Activated CD4-positive, alpha-beta T cell treated with anti-CD3 and anti-CD28 coated beads, Interleukin-2, amount 50 U/mL, for 48 hours (primary cell): ENCODE data around the gene SHISAL1.

Source experiments
- DNase-seq, 2 experiments: peaks; one replicate each; pipeline ENCODE4 v3.0.0-alpha.2; 2020

SHISAL1 gene

DNA sequence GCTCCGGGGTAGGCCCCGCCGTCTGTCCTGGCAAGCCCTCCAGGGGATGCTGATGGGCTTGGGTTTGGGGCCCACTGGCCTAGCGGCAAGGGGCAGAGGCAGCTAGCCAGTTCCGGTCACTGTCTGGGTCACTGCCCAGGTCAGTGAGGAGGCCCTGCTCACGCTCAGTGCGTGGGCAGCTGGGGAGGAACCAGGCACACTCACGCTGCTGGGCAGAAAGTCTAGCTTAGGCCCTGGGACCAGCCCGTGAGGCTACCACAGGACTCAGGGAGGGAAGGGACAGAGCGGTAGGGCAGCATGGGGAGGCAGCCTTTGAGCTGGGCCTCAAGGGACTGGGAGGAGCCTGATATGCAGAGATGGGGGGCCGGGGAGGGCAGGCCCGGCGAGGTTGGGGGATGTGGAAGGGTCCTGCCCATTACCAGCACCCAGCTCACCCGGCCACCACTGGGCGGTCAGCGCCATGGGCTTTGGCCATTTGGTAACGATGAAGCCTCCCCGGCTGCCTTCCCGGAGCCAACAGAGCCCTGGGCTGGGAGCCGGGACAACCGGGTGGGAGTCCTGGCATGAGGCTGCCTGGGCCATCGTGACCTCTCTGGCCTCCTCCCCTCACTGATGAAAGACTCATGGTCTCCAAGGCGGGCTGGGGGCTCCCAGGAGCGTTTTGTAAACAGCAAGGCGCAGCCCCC is 14.2 kb downstream of the SHISAL1 start:
- no peak for DNase-seq

DNA sequence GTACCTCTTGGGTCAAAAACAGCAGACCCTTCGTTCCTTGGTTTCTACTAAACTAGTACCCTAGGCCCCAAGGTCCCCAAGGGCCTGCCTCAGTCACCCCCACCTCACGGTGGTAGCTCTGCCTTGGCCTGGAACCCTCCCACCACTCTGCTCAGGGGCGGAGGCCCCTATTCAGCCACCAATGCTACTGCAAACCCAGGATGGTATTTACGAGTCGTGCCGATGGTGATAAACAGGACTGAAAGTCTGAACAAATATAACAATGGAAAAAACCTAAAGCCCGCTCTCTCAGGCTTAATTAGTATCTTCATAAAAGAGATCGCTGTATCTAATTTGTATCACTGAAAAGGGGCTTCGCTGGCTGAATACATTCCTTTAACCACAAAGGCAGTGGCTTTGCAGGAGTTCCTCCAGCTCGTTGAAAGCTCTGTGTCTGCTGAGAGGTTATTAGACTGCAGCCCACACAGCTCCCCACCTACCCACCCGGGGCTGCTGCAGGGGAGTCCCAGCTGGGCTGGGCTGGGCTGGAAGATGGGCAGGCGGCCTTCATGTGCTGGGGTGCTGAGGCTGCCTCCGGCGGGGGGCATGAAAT is 15.2 kb downstream of the SHISAL1 start:
- DNase-seq, result no peak

DNA sequence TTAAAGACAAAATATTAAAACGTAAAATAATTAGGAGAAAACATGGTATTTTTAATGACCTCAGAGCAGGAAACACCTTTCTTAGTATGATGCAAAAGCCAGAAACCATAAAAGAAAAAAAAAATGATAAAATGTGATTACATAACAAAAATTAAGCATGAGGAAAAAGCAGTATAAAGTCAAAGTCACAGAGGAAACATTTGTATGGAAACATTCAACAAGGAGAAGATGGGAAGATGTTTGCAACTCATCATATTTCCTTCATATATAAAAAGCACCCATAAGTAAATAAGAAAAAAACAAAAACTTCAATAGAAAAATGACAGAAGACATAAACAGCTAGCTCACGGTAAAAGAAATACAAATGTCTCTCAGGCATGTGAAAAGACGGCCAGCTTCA is 17.3 kb downstream of the SHISAL1 start:
- no peak for DNase-seq

DNA sequence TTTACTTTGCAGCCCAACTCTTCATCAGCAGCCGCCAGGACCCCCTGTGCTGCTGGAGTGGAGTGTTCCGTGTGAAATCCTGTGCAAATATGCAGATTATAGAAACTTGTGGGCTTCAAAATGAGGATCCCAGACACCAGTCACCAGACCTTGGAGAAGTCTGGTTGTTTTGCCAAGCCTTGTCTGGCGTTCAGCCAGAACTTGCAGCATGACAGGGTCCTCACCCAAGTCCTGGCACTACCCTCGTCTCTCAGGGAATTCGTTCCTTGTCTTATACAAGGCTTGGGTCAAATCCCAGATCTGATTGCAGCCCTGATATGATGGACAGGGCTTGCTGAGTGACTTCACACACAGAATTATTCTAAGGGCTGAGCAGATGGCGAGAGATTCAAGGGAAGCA is 18.9 kb downstream of the SHISAL1 start:
- DNase-seq, result no peak

DNA sequence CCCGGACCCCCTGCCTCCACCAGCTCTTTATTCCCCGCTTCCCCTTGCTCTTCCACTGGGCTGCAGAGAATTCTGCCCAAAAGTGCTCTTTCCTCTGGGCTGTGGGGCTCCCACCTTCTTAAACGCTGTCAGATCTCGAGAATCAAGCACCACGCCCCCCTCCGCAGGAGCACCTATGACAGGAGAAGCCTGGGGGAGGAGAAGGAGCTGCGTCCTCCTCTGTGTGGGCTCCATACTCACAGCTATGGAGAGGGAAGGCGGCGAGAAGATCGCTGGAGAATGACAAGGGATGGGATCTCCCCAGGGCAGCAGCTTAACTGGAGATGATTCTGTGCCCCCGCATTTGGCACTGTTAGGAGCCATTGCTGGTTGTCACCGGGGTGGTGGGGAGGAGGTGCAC is 19.7 kb downstream of the SHISAL1 start:
- DNase-seq, result no peak

DNA sequence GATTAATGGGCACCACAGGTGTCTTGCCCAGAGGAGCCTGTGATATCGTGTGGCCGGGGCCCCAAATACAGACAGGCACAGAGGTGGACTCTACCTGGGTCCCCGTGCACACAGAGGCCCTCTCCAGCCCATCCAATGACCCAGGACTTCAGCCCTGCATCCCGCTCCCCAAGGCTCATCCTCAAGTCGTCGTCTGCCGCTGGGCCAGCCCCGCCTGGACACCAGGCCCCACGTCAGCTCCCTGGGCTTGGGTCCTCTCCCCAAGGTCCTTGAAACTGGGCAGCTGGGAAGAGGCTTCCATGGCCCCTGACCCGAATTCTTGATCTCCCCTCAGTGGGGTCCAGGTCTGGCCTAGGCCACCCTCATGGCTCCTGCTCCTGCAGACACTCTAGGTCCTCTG is 20.2 kb downstream of the SHISAL1 start:
- no peak for DNase-seq

DNA sequence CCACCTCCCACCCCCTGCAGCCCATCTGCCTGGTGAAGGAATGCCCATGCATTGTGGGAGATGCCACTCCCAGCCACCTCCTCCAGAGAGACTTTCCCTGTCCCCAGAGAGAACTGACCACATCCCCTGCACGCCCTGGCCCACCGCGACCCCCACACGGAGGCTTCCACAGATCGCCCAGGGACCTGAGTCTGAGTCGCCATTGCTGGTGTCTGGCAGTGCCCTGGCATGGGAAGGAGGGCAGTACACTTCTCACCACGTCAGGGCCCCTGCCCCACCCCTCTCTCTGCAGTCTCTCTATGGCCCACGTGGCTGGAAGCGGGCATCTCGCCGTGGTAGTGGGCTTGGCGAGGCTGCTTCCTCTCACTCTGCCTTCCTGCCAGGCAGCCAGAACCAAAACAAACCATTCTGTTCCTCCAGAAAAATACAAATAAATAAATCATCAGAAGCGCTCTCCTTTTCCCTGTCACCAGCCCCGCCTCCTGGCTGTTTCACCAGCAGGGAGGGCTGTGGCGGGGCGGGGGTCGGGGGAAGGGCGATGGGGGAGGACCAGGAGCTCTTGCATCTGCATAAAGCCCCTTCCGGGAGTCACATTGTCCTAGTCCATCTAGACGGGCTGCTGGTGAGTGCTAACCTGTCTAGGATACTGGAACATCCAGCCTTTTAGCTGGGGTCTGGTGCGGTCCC is 20.9 kb downstream of the SHISAL1 start:
- no peak for DNase-seq

DNA sequence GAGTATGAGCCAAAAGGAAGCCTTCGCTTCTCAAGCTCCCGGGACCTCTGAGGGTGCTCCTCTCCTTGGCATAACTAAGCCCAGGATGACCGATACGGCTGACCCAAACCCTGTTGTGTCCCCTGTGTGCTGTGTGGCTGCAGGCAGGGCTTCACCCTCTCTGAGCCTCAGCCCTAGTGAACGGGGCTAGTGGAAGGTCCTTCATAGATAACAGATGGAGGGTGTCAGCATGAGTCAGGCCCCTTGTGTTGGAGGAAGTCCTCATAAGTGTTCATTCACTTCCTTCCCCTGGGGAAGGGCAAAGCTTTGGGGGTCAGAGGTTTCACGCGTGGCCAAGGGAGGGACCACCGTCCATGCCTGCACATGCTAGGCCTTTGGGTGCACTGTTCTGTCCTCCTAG is 21.5 kb downstream of the SHISAL1 start:
- no peak for DNase-seq

DNA sequence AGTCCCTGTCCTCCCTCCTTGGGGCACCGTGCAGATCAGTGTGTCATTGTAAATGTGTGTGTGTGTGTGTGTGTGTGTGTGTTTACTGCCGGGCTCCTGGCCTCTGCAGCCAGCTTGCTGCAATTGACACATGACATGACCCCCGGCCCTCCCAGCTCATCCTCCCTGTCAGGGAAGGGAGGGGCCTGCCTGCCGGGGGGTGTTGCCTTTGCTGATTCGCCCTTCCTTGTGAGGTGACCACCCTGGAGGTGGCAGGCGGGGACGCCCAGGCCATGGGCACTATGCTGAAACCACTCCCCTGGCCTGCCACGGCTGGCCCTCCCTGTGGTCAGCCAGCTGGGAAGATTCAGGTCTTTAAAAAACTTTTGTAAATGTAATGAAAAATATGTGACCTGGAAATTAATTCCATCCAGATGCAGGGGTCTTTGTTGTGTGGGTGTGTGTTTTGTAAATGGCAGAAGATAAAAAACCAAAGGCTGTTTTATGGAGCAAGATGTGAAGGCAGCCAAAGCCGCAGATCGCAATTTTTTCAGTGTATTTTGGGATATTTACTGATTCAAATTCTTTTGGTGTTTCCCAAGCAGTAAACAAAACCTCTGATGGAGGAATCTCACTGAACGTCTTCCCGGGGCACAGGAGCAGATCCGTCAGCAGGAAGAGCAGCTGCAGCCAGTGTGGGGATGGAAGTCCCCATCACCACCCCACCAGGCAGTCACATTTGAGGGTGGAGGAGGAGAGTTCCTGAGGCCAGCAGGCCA is 23.2 kb downstream of the SHISAL1 start:
- DNase-seq, result no peak

DNA sequence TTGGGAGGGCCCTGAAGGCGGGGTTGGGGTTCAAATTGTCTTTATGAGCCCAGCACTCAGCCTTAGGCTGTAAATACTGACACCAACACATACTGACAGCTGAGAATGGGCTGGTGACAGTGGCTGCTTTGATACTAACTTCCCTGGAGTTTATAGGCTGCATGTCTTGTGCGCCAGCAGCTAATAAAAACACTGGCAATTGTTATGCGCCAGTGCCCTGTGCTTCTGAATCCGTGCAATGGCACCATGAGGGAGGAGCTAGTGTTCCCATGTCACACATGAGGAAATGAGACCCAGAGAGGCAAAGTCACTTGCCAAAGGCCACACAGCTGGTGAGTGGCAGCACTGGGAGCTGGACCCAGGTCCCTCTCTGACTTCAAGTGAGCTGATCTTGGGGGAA is 23.8 kb downstream of the SHISAL1 start:
- DNase-seq, result no peak

DNA sequence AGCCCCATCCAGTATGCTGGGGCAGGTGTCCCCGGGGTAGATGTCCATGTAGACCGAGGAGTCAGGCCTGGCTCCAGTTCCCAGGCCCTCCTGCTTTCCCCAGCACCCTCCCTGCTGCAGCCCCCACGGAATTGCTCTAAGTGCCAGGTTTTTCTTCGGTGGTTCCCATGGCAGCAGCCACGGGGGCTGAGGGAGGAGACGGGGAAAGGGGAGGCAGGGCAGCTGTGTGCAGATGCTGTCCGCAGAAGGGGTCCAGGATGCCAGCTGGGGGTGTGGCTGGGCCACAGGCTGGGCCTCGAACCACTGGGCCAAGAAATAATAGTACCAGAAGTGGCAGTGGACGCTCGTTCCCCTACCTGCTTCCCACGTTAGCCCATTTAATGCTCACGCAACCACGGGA is 25.0 kb downstream of the SHISAL1 start:
- no peak for DNase-seq

DNA sequence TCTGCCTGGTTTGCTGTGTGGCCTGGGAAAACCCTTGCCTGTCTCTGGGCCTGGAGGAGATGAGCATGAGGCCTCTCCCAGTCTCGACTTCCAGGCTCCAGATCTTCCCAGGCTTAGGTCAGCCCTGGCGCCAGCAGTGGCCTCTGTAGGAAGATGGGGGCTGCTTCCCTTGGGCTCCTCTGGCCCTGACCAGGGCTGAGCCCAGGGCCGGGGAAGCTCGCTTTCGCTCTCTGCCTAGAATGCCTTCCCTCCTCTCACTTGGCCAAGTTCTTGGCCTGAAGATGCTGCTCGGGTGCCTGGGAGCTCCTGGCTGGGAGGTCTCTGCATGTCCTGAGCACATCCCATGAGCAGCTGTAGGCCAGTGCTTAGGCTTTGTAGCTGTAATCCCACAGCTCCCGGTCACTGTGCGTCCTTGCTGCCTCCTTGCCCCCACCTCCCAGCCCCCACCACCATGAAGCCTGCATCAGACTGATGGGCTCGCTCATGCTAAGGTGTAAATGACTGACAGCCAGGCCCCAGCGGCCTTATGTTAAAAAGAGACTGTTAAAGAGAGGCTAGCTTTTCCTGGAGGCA is 25.5 kb downstream of the SHISAL1 start:
- no peak for DNase-seq

DNA sequence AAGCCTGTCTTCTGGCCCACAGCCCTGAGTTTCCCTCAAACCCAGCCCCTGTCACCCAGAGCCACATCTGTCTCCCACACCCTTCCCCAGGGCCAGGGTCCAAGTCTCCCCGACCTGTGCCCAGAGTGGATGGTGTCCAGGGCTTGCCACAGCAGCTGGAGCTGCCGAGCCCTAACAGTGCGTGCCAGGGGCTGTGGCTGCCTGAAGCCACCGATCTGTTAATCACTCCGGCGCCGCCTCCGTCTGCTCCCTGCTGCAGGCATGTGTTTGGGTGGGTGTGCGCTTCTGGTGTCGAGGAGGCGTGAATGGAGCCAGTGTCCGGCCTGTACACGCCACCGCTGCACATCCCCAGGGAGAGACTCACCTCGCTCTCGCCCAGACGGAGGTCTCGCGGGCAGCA is 26.1 kb downstream of the SHISAL1 start:
- DNase-seq, result no peak

DNA sequence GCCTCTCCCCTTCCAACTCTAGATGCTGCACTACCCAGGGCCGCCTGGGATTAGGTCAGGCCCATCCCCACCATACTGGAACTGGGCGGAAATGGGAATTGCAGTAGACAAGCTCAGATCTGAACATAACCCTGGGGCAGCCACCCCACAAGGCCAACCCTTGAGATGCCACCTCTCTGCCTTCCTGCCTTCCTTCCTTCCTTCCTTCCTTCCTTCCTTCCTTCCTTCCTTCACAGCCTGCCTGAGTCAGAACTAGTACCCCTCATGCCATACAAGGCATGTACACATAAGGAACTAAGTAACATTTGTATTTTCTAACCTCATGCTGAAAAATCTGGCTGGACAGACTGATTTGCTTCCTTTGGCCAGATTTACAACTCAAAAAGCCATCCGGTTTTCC is 28.0 kb downstream of the SHISAL1 start:
- DNase-seq, result no peak

DNA sequence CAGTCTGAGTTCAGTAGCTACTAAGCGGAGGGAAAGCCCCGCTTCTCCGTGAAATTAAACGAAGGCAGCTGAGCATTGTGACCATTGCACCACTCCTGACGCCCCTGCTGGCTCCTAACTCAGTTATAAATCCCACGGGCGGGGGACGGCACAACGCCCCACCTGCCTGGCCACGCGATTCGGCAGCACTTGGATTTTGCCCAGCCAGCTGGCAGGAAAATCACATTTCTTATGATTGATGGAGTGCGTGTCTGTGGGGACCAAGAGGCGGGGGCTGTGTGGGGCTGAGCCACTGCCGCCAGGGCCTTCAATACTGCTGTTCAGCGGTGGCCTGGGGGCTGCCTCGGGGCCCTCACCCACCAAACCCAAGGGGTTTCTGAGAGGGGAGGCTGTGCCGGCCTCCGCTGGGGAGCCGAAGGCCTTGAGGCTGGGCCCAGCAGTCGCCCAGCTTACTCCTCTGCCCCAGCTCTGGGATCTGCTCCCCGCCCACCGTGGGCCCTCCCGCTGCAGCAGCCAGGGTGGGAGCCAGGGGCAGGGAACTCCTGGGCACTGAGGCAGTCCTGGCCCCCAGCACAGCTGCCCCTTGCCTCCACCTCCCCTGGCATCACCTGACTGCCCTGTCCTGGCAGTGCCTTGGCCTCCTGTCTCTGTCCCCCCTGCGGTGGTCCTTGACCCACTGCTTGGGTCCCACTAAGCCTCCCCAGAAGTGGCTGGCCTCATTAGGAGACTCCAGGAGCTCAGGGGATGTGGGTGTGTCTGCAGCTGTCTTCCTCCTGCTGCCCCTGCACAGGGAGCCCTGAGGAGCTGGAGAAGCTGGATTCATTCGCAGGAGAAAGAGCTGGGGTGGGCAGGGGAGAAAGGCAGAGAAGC is 30.7 kb downstream of the SHISAL1 start:
- DNase-seq, result no peak

DNA sequence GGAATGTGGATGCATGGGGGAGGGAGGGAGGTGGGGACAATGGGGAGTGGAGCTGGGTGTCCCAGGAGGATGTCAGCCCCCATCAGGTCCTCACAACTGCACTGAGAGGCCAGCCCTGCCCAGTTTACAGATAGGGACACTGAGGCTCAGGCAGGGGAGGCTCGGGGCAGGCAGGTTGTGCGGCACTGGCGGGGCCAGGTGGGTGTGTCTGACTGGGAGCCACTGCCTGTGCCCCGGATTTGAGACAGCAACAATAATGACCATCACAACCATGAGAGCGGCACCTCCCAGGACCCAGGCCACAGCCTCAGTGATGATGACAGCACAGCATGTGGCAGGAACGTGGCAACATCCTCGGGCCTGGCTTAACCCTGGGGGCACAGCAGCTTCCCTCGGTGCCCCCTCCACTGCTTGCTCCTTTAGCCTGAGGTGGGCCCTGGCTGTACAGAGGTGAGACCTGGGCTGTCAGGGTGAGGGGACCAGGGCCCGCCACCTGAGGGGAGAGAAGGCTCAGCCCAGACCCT is 32.0 kb downstream of the SHISAL1 start:
- DNase-seq, result no peak

DNA sequence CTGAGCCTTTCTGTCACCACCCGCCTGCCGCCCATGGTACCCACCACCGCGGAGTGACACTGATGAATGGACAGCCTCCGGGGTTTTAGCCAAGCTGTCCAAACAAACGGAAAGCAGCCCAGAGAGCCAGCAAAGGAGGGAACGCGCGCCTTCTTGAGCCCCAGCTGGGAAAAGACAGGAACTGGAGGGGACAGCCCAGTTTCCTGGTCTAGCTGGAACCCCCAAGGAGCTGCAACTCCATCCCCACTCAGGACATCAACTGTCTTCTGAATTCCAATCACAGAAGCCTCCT is 33.7 kb downstream of the SHISAL1 start:
- no peak for DNase-seq

DNA sequence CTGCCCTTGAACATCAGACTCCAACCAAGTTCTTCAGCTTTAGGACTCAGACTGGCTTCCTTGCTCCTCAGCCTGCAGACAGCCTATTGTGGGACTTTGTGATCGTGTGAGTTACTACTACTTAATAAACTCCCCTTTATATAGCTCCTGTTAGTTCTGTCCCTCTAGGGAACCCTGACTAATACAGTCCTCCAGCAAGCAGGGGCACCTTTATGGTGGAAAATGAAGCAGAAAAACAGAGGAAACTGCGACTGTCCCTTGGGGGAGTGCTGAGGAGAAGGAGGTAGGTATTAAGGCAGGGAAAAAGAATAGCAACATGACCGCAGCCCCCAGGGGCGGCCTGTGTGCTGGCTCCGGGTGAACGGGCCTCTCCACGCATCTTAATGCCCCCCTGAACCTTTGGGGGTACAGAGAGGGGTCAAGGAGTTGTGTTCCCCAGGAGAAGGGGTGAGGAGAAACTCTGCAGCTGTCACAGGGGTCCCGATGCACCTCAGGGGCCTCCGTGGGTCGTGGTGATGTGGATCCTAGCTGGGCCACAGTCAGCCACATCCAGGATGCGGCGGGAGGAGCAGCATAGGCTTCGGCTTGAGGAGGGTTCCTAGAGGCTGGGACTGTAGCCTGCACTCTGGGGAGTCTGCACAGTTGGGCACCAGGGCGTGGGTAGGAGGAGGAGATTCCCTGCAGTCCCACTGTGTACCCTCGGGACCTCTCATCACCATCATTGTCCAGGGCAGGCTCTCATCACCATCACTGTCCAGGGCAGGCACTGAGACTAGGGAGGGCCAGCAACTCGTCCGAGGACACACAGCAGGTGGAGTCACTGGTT is 34.3 kb downstream of the SHISAL1 start:
- no peak for DNase-seq

DNA sequence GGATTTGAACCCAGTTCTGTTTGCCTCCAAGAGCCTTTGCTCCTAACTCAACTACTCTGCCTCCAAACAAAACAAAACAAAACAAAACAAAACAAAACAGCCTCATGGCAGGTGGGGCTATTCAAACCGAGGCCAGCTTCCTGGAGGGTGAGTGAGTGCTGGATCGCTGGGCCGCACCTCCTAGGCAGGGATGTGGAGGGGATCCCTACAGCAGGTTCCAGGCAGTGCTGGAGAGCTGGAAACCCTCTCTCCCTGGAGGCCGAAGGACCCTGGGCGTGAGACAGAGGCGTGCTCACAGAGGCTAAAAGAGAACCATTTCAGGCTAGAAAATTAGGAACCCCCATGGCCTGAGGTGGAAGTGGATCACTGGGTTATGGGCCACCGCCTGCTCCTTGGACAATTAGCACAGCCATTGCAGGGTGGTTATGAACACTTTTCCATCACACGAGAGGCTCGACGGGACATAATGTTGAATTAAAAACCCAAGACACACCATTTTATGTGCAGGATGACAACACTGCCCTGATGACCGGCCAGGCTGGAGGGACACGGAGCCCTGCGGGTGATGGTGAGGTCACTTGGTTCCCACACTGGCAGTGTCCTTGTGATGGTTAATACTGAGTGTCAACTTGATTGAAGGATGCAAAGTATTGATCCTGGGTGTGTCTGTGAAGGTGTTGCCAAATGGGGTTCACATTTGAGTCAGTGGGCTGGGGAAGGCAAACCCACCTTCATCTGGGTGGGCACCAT is 35.2 kb downstream of the SHISAL1 start:
- no peak for DNase-seq

DNA sequence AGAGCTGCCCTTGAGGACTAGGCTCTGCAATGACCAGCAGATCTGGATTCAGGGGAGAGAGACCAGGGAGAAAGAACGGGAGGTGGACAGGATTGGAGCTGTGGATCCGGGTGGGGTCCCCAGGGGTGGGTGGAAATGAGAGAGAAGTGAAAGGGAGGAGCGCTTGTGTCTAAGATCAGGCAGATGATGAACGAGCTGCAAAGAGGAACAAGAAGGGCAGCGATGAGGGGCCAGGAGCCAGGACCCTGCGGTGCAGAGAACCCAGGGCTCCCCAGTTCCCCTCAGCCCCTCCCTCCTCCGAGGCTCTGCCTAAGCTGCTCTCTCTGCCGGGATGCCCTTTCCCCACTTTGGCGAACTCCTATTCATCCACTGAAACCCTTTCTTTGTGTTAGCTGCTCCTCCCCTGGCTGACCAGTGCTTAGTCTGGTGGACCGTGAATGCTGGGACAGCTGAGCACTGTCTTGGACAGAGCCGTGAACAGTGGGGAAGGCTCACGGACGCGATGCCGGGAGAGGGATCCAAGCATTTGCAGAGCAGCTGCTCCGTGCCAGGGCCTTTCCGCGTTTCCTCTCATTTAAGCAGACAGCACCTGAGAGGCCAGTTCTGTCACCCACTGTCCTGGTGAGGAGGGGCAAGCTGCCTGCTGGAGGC is 35.9 kb downstream of the SHISAL1 start:
- DNase-seq, result no peak
